Sigmoid colon (tissue), 4 donors: Measurements from ENCODE around the gene LTBP1.

Experiments
- CTCF ChIP-seq, 4 experiments: fragments of 450-650 bp in 3 of 4; fragments of 200-600 bp in 1 of 4; IDR thresholded peaks; one replicate each; pipeline ENCODE4 v1.5.1; 2016 to 2019; ENCODE audit warnings: antibody characterized with exemption in 4 of 4, mild to moderate bottlenecking in 3 of 4, moderate library complexity in 2 of 4
- POLR2AphosphoS5 ChIP-seq, 4 donors: sonication (generic); formaldehyde crosslinking; IDR thresholded peaks; one replicate each; pipeline ENCODE4 v1.6.1; 2017; ENCODE audit warnings: antibody characterized with exemption in 4 of 4

- TF ChIP-seq CTCF (IDR thresholded peaks at IDR 0.05), result no peak
- no peak for TF ChIP-seq POLR2AphosphoS5 (IDR thresholded peaks at IDR 0.05)
Measured at GRCh38 chr2:33370636-33371265, 424.0 kb downstream of the LTBP1 start.
